SK-N-SH (cell line): Measurements from ENCODE around the gene REEP3. TPM values are rescaled to one million over a fixed set of nuclear protein-coding genes. Genes with fewer than 3 reads are reported as not detected.

Experiments used
- CTCF ChIA-PET: fragments of 300-600, 350-600 bp; formaldehyde crosslinking; extraction: SDS; loops from one replicate; lab custom pipeline; 2021; lab: Yijun Ruan, JAX
- POLR2A ChIA-PET: fragments of 350-600 bp; sonication (Branson Sonifier 250); formaldehyde crosslinking; extraction: SDS; loops from one replicate; lab custom pipeline; 2020; ENCODE audit warnings: antibody characterized with exemption, inconsistent platforms; lab: Yijun Ruan, JAX
- DNase-seq: peaks from one replicate; pipeline ENCODE4 v3.0.0; 2012
- H2AFZ ChIP-seq: fragments of 200-600 bp; sonication (generic); 2 replicates; pipeline ENCODE4 v1.8.1; 2016; ENCODE audit warnings: antibody characterized with exemption, mild to moderate bottlenecking, low read depth
- H3F3A ChIP-seq: fragments of 200-600 bp; sonication (generic); replicated peaks from 2 replicates; pipeline ENCODE3; 2016; ENCODE audit warnings: antibody characterized with exemption, mild to moderate bottlenecking; ENCODE audit not compliant: insufficient read depth
- H3K27ac ChIP-seq, 2 experiments: fragments of 200-500 bp in 1 of 2; fragments of 200-600 bp in 1 of 2; sonication (Bioruptor generic) in 1 of 2; sonication (generic), shearing (Covaris generic) in 1 of 2; 2 replicates each; pipeline versions ENCODE4 v1.5.1 to v1.6.1; 2014 to 2016; ENCODE audit warnings: low read depth in 2 of 2, inconsistent platforms in 1 of 2, low read length in 1 of 2, mild to moderate bottlenecking in 1 of 2, mixed read lengths in 1 of 2
- H3K27me3 ChIP-seq: fragments of 200-600 bp; sonication (generic), shearing (Covaris generic); 2 replicates; pipeline ENCODE4 v1.6.1; 2016; ENCODE audit warnings: mixed run types; ENCODE audit not compliant: insufficient read depth
- H3K36me3 ChIP-seq, 2 experiments: fragments of 200-500 bp in 1 of 2; fragments of 200-600 bp in 1 of 2; sonication (Bioruptor generic) in 1 of 2; sonication (generic) in 1 of 2; replicated peaks in 1 of 2; 2 replicates each; pipeline versions ENCODE3 to v1.5.1; 2014 to 2016; ENCODE audit warnings: low read length in 1 of 2, mild to moderate bottlenecking in 1 of 2; ENCODE audit not compliant: insufficient read depth in 2 of 2, control insufficient read depth in 1 of 2
- H3K4me1 ChIP-seq, 2 experiments: fragments of 200-500 bp in 1 of 2; fragments of 200-600 bp in 1 of 2; sonication (Bioruptor generic) in 1 of 2; sonication (generic), shearing (Covaris generic) in 1 of 2; 2 replicates each; pipeline versions ENCODE4 v1.5.1 to v1.6.1; 2014 to 2016; ENCODE audit warnings: low read depth in 1 of 2, low read length in 1 of 2, mixed run types in 1 of 2; ENCODE audit not compliant: insufficient read depth in 2 of 2, control insufficient read depth in 1 of 2
- H3K4me2 ChIP-seq: fragments of 200-600 bp; sonication (generic), shearing (Covaris generic); 2 replicates; pipeline ENCODE4 v1.6.1; 2017; ENCODE audit warnings: mixed run types
- H3K4me3 ChIP-seq, 2 experiments: fragments of 200-500 bp in 1 of 2; fragments of 200-600 bp in 1 of 2; sonication (Bioruptor generic) in 1 of 2; sonication (generic), shearing (Covaris generic) in 1 of 2; 2 replicates each; pipeline versions ENCODE4 v1.5.1 to v1.8.1; 2014 to 2016; ENCODE audit warnings: low read depth in 2 of 2, inconsistent platforms in 1 of 2, low read length in 1 of 2, mild to moderate bottlenecking in 1 of 2, mixed read lengths in 1 of 2, moderate library complexity in 1 of 2
- H3K79me2 ChIP-seq: fragments of 200-600 bp; sonication (generic); 2 replicates; pipeline ENCODE4 v1.8.1; 2017; ENCODE audit warnings: mild to moderate bottlenecking; ENCODE audit not compliant: insufficient read depth
- H3K9ac ChIP-seq: fragments of 200-600 bp; sonication (generic); 2 replicates; pipeline ENCODE4 v1.6.1; 2017; ENCODE audit warnings: mixed run types
- H3K9me2 ChIP-seq: fragments of 200-600 bp; sonication (generic); 2 replicates; pipeline ENCODE4 v1.6.1; 2017; ENCODE audit warnings: mixed run types
- H3K9me3 ChIP-seq: fragments of 200-600 bp; sonication (generic); 2 replicates; pipeline ENCODE4 v1.6.1; 2017; ENCODE audit warnings: mixed run types, mild to moderate bottlenecking, moderate library complexity
- H4K20me1 ChIP-seq: fragments of 200-600 bp; sonication (generic); 2 replicates; pipeline ENCODE4 v1.6.1; 2017; ENCODE audit warnings: mild to moderate bottlenecking, mixed run types; ENCODE audit not compliant: insufficient read depth
- CTCF ChIP-seq: fragments of 200-600 bp; sonication (generic); IDR thresholded peaks from 2 replicates; pipeline ENCODE4 v1.6.1; 2017; ENCODE audit warnings: antibody characterized with exemption, mild to moderate bottlenecking, moderate library complexity
- MXI1 ChIP-seq: IDR thresholded peaks from 2 replicates; pipeline ENCODE4 v1.6.1; 2012; ENCODE audit warnings: mild to moderate bottlenecking, low read depth, low read length, improper control_type of control experiment
- POLR2AphosphoS5 ChIP-seq: IDR thresholded peaks from 2 replicates; pipeline ENCODE4 v1.6.1; 2012; ENCODE audit warnings: low read depth, low read length
- SMC3 ChIP-seq: IDR thresholded peaks from 2 replicates; pipeline ENCODE4 v1.6.1; 2012; ENCODE audit warnings: low read depth, low read length, improper control_type of control experiment
- TEAD4 ChIP-seq: IDR thresholded peaks from 2 replicates; pipeline ENCODE4 v1.4.0; 2012; ENCODE audit warnings: mild to moderate bottlenecking, borderline replicate concordance; ENCODE audit not compliant: insufficient read depth
- WGBS: methylation state at CpG from one replicate; pipeline ENCODE4 v1.1.6; 2017; ENCODE audit warnings: low lambda C conversion rate; 5-methylcytosine and 5-hydroxymethylcytosine counted together
- polyA plus RNA-seq, 3 experiments: library from polyadenylated mRNA; depleted of rRNA; stranded (reverse); fragments of >200 nt; gene quantifications; 2 replicates each; pipeline ENCODE4 v1.2.3, GENCODE V29; 2012
- TF ChIP-seq, protein P1 (sequence below): IDR thresholded peaks from 2 replicates; pipeline ENCODE4 v1.4.0; 2012; ENCODE audit warnings: low read depth, borderline replicate concordance

REEP3 gene
- polyA plus RNA-seq, 1 of the 3 experiments (the other 2 are of a cell fraction): 7.6 TPM

GRCh38 chr10:63593576-63593975, 72.4 kb downstream of the REEP3 start:
- peaks cover 4 to 11% of the 10 kb centered on the region in 2 experiments for H3K36me3 ChIP-seq
- H3K79me2 ChIP-seq: no peaks in the 10 kb centered on the region; the same call in 1 of the 2 replicates
- no peaks in the 10 kb centered on the region for H3K9me2 ChIP-seq
- TF ChIP-seq SMC3: no peak
- TF ChIP-seq MXI1: no peak
- no peak for TF ChIP-seq CTCF
- H3K9ac ChIP-seq: no peak overlapping the region
- H3K27ac ChIP-seq: no peak overlapping the region
- 79% methylated on average over 4 of the region's 4 CpGs for WGBS
- no peak for DNase-seq
- ChIA-PET CTCF (no interaction called here), POLR2A (no interaction called here)
- no peaks in the 10 kb centered on the region for H4K20me1 ChIP-seq
- H3K9me3 ChIP-seq: no peaks in the 10 kb centered on the region
- no peak overlapping the region for H3K4me3 ChIP-seq
- H2AFZ ChIP-seq: no peak overlapping the region
- H3K27me3 ChIP-seq: no peaks in the 10 kb centered on the region
- H3K4me2 ChIP-seq: no peak overlapping the region
- H3F3A ChIP-seq: no peaks in the 10 kb centered on the region
- H3K4me1 ChIP-seq: peaks cover 3 to 10% of the 10 kb centered on the region in 2 experiments; a peak in 3 of 4 replicates

DNA sequence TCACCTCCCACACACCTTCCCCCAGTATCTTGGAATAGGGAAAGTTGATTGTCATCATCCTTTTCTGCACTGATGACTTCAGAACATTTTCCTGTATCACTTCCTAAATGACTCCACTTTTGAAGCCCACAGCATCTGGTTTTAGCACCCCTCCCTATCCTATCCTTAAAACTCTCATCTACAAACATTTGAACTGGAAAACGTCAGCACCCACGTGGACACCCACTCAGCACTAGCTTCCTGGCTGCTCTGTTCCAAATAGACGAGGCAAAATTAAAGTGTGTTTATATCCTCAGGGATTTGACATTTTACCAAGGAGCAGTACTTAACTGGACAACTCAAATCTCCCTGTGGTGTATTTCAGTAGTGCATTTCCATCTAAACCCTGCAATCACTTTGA, 73.9 kb downstream of the REEP3 start:
- Histone ChIP-seq H3K9me3 (no peaks in the 10 kb centered on the region), H3K27ac (no peak overlapping the region), H3K9ac (no peak overlapping the region)
- 75% methylated on average over 3 of the region's 3 CpGs for WGBS
- no peak for TF ChIP-seq TEAD4
- TF ChIP-seq, all 33 proteins: peak for 0
- Histone ChIP-seq H3K36me3 (peaks cover 8 to 21% of the 10 kb centered on the region in 2 experiments), H3K9me2 (no peaks in the 10 kb centered on the region), H3K27me3 (no peaks in the 10 kb centered on the region), H4K20me1 (no peaks in the 10 kb centered on the region), H3K79me2 (no peaks in the 10 kb centered on the region; the same call in 1 of the 2 replicates), H2AFZ (no peak overlapping the region), H3F3A (no peaks in the 10 kb centered on the region), H3K4me1 (peaks cover 0 to 7% of the 10 kb centered on the region in 2 experiments; a peak in 3 of 4 replicates), H3K4me3 (no peak overlapping the region), H3K4me2 (no peak overlapping the region)
- no peak for DNase-seq
- ChIA-PET CTCF (interaction anchor here (1.2 to 1.7 kb wide), 3 partner anchors 8 to 125 kb away, joined by 3 to 5 read pairs (median 3); no protein-coding TSS in a partner anchor), POLR2A (no interaction called here)

GRCh38 chr10:63596924-63597323, 75.7 kb downstream of the REEP3 start:
- no peak overlapping the region for H2AFZ ChIP-seq
- no peaks in the 10 kb centered on the region for H3K79me2 ChIP-seq
- peaks cover 11 to 35% of the 10 kb centered on the region in 2 experiments for H3K36me3 ChIP-seq
- ChIA-PET CTCF (interaction anchor here (0.9 kb wide), 1 partner anchor 33 kb away, joined by 3 read pairs; no protein-coding TSS in a partner anchor), POLR2A (no interaction called here)
- no peak overlapping the region for H3K4me2 ChIP-seq
- no peak overlapping the region for H3K4me3 ChIP-seq
- 85% methylated on average over 4 of the region's 4 CpGs for WGBS
- H3K9ac ChIP-seq: no peak overlapping the region
- peaks cover 0 to 1% of the 10 kb centered on the region in 2 experiments; a peak in 2 of 4 replicates for H3K4me1 ChIP-seq
- no peak for DNase-seq
- no peaks in the 10 kb centered on the region for H3K27me3 ChIP-seq
- no peaks in the 10 kb centered on the region for H3K9me2 ChIP-seq
- H4K20me1 ChIP-seq: no peaks in the 10 kb centered on the region
- H3F3A ChIP-seq: no peaks in the 10 kb centered on the region
- TF ChIP-seq POLR2AphosphoS5: no peak
- no peak for TF ChIP-seq MXI1
- TF ChIP-seq, protein P1, sequence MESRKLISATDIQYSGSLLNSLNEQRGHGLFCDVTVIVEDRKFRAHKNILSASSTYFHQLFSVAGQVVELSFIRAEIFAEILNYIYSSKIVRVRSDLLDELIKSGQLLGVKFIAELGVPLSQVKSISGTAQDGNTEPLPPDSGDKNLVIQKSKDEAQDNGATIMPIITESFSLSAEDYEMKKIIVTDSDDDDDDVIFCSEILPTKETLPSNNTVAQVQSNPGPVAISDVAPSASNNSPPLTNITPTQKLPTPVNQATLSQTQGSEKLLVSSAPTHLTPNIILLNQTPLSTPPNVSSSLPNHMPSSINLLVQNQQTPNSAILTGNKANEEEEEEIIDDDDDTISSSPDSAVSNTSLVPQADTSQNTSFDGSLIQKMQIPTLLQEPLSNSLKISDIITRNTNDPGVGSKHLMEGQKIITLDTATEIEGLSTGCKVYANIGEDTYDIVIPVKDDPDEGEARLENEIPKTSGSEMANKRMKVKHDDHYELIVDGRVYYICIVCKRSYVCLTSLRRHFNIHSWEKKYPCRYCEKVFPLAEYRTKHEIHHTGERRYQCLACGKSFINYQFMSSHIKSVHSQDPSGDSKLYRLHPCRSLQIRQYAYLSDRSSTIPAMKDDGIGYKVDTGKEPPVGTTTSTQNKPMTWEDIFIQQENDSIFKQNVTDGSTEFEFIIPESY: no peak
- no peaks in the 10 kb centered on the region for H3K9me3 ChIP-seq
- H3K27ac ChIP-seq: no peak overlapping the region
